GDM1 (cell line): ENCODE measurements around the gene NR3C1.
A peak's percentile ranks its signal among the peaks of the same experiment; 100 is the strongest.

Experiments
- DNase-seq: peaks from one replicate; lab custom pipeline; 2025; lab: John Stamatoyannopoulos, UW

NR3C1 gene

GRCh38 chr5:143403593-143404415, at the start of gene NR3C1:
NR3C1 (minus strand) TSS chr5:143403686; CDS start chr5:143400839, 2,847 bp downstream.
- peak; percentile 91 for DNase-seq

GRCh38 chr5:143449772-143450171, 46.3 kb upstream of the NR3C1 start:
- no peak for DNase-seq

GRCh38 chr5:143448518-143448917, 45.0 kb upstream of the NR3C1 start:
- DNase-seq: no peak

- no peak for DNase-seq
Measured at GRCh38 chr5:143447983-143448382, 44.5 kb upstream of the NR3C1 start.

- no peak for DNase-seq
Measured at GRCh38 chr5:143446535-143447226, 43.2 kb upstream of the NR3C1 start.

- no peak for DNase-seq
Measured at GRCh38 chr5:143445776-143446175, 42.3 kb upstream of the NR3C1 start.

- no peak for DNase-seq
Measured at GRCh38 chr5:143443330-143443729, 39.8 kb upstream of the NR3C1 start.

- no peak for DNase-seq
Measured at GRCh38 chr5:143442385-143442784, 38.9 kb upstream of the NR3C1 start.

GRCh38 chr5:143440448-143441115, 37.1 kb upstream of the NR3C1 start:
- DNase-seq: no peak

- DNase-seq: no peak
Measured at GRCh38 chr5:143437666-143438273, 34.3 kb upstream of the NR3C1 start.

- DNase-seq: no peak
Measured at GRCh38 chr5:143436871-143437270, 33.4 kb upstream of the NR3C1 start.

- peak; percentile 3 for DNase-seq
Measured at GRCh38 chr5:143435210-143435657, 31.7 kb upstream of the NR3C1 start.

- no peak for DNase-seq
Measured at GRCh38 chr5:143434261-143435209, 31.0 kb upstream of the NR3C1 start.

GRCh38 chr5:143433670-143434069, 30.2 kb upstream of the NR3C1 start:
- no peak for DNase-seq

GRCh38 chr5:143432658-143433239, 29.3 kb upstream of the NR3C1 start:
- DNase-seq: no peak

GRCh38 chr5:143431789-143432188, 28.3 kb upstream of the NR3C1 start:
- no peak for DNase-seq

- DNase-seq: no peak
Measured at GRCh38 chr5:143428738-143429420, 25.4 kb upstream of the NR3C1 start.

- DNase-seq: no peak
Measured at GRCh38 chr5:143428155-143428554, 24.7 kb upstream of the NR3C1 start.

GRCh38 chr5:143427122-143427735, 23.7 kb upstream of the NR3C1 start:
- no peak for DNase-seq
